Gastrocnemius medialis (tissue), 4 donors: ENCODE measurements around the gene ERBB2. TPM values are rescaled to one million over a fixed set of nuclear protein-coding genes. Genes with fewer than 3 reads are reported as not detected.

ENCODE experiments used
- ATAC-seq, 2 donors: fragments of 150-250 bp; one replicate each; pipeline ENCODE4 v1.9.1; 2016
- DNase-seq, 2 donors: peaks; one replicate each; pipeline ENCODE4 v3.0.0-alpha.2; 2019
- H3K27ac ChIP-seq, 4 donors: fragments of 200-600 bp; sonication (generic); 1 replicate in 1 of 4; 2 replicates in 3 of 4; pipeline ENCODE4 v1.5.1; 2016 to 2018; ENCODE audit warnings: mild to moderate bottlenecking in 2 of 4, moderate library complexity in 1 of 4
- H3K27me3 ChIP-seq, 3 donors: fragments of 200-600 bp; sonication (generic) in 2 of 3; 1 replicate in 1 of 3; 2 replicates in 2 of 3; pipeline versions ENCODE4 v1.5.1 to v1.6.0; 2016 to 2019; ENCODE audit warnings: mild to moderate bottlenecking in 1 of 3, moderate library complexity in 1 of 3
- H3K36me3 ChIP-seq, 2 donors: fragments of 200-600 bp; sonication (generic) in 1 of 2; one replicate each; pipeline ENCODE4 v1.5.1; 2017 to 2018
- H3K4me1 ChIP-seq, 2 donors: fragments of 200-600 bp; sonication (generic) in 1 of 2; one replicate each; pipeline ENCODE4 v1.5.1; 2016 to 2017; ENCODE audit warnings: mild to moderate bottlenecking in 2 of 2
- H3K4me3 ChIP-seq, 4 donors: fragments of 200-600 bp; sonication (generic) in 3 of 4; 1 replicate in 1 of 4; 2 replicates in 3 of 4; pipeline ENCODE4 v1.5.1; 2016 to 2019; ENCODE audit warnings: mild to moderate bottlenecking in 2 of 4
- H3K9me3 ChIP-seq, 3 donors: fragments of 200-600 bp; sonication (generic) in 2 of 3; 1 replicate in 1 of 3; 2 replicates in 2 of 3; pipeline ENCODE4 v1.5.1; 2016 to 2019
- CTCF ChIP-seq, 5 experiments: fragments of 450-650 bp in 3 of 5; fragments of 200-600 bp in 2 of 5; sonication (generic) in 2 of 5; IDR thresholded peaks in 4 of 5; conservative IDR thresholded peaks in 1 of 5; 1 replicate in 4 of 5; 2 replicates in 1 of 5; pipeline ENCODE4 v1.5.1; 2016 to 2019; ENCODE audit warnings: antibody characterized with exemption in 5 of 5, mild to moderate bottlenecking in 3 of 5, moderate library complexity in 3 of 5
- POLR2A ChIP-seq, 2 donors: fragments of 450-650 bp; IDR thresholded peaks; one replicate each; pipeline ENCODE4 v1.6.1; 2017; ENCODE audit warnings: antibody characterized with exemption in 2 of 2, mild to moderate bottlenecking in 2 of 2, moderate library complexity in 2 of 2
- in situ Hi-C, 4 donors: fragments of 200-750 bp; cut with MboI; loops; one replicate each; pipeline versions ENCODE4 v1.15.0 to v1.8.0; 2017; ENCODE audit warnings: low sequenced_read_pairs in 4 of 4
- intact Hi-C: fragments of 100-400 bp; cut with DNase I; formaldehyde crosslinking; loops from one replicate; pipeline ENCODE4 v1.15.1; 2023; ENCODE audit warnings: low total_unique reads
- total RNA-seq, 4 donors: library from RNA; depleted of rRNA; stranded (reverse); fragments of >200 nt; gene quantifications; one replicate each; pipeline versions ENCODE4 v1.1.0 to v1.2.3, GENCODE V29; 2016

Gene ERBB2
- total RNA-seq, 4 donors from 2014 or later, result 6.0 to 26.4 (median 15.3) TPM

DNA sequence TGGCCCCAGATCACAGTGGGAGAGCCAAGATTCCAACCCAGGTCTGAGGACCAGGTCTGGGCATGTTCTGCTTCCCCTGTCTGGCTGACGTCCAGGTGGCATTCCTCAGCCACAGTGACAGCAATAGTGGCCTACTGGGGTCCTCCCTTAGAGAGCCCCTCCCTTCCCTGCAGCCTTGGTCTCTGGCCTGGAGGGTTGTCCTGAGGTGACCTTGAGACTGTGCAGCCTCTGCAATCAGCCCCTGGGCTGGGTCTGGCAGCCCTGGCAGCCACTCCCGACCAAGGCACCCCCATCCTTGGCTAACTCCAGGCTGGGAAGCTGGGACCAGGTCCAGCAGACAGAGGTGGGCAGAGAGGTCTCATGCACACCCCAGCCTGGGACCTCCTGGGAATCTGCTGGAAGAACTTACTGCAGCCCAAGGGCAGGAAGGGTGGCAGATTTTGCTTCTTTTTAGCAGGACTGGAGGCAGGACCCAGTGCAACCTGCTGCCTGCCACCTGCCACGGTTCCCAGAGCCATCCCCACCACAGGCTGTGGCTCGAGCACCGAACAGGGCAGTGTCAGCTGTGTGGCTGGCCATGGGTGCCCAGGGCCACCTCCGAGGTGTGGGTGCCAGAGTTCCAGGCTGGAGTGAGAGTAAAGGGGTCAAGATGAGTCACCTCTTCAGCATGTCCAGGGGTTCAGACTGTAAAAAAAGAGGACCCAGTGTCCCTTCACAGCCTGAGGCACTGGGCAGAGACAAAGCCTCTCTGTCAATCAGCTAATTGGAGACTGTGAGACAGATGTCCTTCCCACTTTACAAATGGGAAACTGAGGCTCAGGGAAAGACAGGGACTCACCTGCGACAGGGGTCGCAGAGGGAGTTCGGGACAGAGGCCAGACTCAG is 50.5 kb downstream of the ERBB2 start:
- ATAC-seq (no peak), DNase-seq (no peak)
- Histone ChIP-seq H3K27ac (no peak overlapping the region), H3K9me3 (no peaks in the 10 kb centered on the region), H3K27me3 (no peaks in the 10 kb centered on the region), H3K36me3 (no peaks in the 10 kb centered on the region), H3K4me1 (peaks cover 0 to 5% of the 10 kb centered on the region in 2 donors), H3K4me3 (no peak overlapping the region)
- in situ Hi-C loops (loop anchor here (5.0 to 10.0 kb wide), 3 partner anchors 126 to 196 kb away; partner anchors contain the start of gene PPP1R1B (in 2 of the 4)), intact Hi-C loops (loop anchor here (5.0 to 10.0 kb wide), 4 partner anchors 88 to 206 kb away; partner anchors contain the start of genes LRRC3C, ORMDL3 and STARD3)
- TF ChIP-seq POLR2A (IDR thresholded peaks at IDR 0.05), result no peak
- TF ChIP-seq CTCF (IDR thresholded peaks at IDR 0.05 in 4 of 5, conservative IDR thresholded peaks at IDR 0.05 in 1 of 5), result no peak

DNA sequence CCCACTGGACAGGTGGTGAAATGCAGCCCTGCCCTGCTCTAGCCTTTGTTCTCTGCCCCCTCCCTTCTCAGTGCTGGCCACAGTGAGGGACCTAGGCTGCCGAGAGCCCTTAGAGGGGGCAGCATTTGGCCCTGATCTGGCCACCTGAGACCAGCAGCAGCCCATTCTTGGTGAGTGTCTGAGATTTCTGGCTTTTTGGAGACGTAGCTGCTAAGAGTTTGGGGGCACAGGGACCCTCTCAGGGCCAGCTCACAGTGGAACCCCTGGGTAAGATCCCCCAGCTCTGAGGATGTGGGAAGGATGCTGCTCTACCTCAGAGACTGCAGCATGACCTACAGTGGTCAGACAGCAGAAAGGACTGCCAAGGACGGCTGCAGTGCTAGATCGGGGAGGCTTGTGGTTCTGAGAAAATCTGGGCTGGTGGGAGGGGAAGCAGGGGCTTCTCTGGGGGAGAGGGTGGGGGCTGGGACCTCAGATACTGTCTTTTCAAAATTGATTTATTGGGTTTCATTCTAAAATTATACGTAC is 51.2 kb downstream of the ERBB2 start:
- no peak for DNase-seq
- no peak for ATAC-seq

GRCh38 chr17:39751637-39752036 is 51.8 kb downstream of the ERBB2 start:
- no peaks in the 10 kb centered on the region for H3K9me3 ChIP-seq
- H3K4me3 ChIP-seq, result no peak overlapping the region
- H3K36me3 ChIP-seq, result no peaks in the 10 kb centered on the region
- TF ChIP-seq CTCF (IDR thresholded peaks at IDR 0.05 in 4 of 5, conservative IDR thresholded peaks at IDR 0.05 in 1 of 5) (no peak), POLR2A (IDR thresholded peaks at IDR 0.05) (no peak)
- no peak overlapping the region for H3K27ac ChIP-seq
- ATAC-seq (no peak), DNase-seq (no peak)
- in situ Hi-C loops (loop anchor here (5.0 to 10.0 kb wide), 3 partner anchors 127 to 197 kb away; partner anchors contain the start of gene PPP1R1B (in 2 of the 4)), intact Hi-C loops (loop anchor here (5.0 to 10.0 kb wide), 4 partner anchors 89 to 207 kb away; partner anchors contain the start of genes LRRC3C, ORMDL3 and STARD3)
- peaks cover 0 to 5% of the 10 kb centered on the region in 2 donors for H3K4me1 ChIP-seq
- H3K27me3 ChIP-seq, result no peaks in the 10 kb centered on the region

More for the DNA sequence above, 51.2 kb downstream of the ERBB2 start:
- in situ Hi-C loops, result loop anchor here (5.0 to 10.0 kb wide), 3 partner anchors 126 to 196 kb away; partner anchors contain the start of gene PPP1R1B (in 2 of the 4)
- no peak overlapping the region for H3K27ac ChIP-seq
- H3K36me3 ChIP-seq, result no peaks in the 10 kb centered on the region
- no peak overlapping the region for H3K4me3 ChIP-seq
- peaks cover 0 to 5% of the 10 kb centered on the region in 2 donors for H3K4me1 ChIP-seq
- no peaks in the 10 kb centered on the region for H3K27me3 ChIP-seq
- intact Hi-C loops, result loop anchor here (5.0 to 10.0 kb wide), 4 partner anchors 89 to 206 kb away; partner anchors contain the start of genes LRRC3C, ORMDL3 and STARD3
- H3K9me3 ChIP-seq, result no peaks in the 10 kb centered on the region
- TF ChIP-seq CTCF (IDR thresholded peaks at IDR 0.05 in 4 of 5, conservative IDR thresholded peaks at IDR 0.05 in 1 of 5), result no peak
- no peak for TF ChIP-seq POLR2A (IDR thresholded peaks at IDR 0.05)

GRCh38 chr17:39752241-39752881 is 52.5 kb downstream of the ERBB2 start:
- no peak overlapping the region for H3K4me3 ChIP-seq
- DNase-seq, result no peak
- in situ Hi-C loops, result loop anchor here (5.0 to 10.0 kb wide), 3 partner anchors 128 to 198 kb away; partner anchors contain the start of gene PPP1R1B (in 2 of the 4)
- ATAC-seq, result no peak
- H3K36me3 ChIP-seq, result no peaks in the 10 kb centered on the region
- intact Hi-C loops, result loop anchor here (5.0 to 10.0 kb wide), 4 partner anchors 90 to 208 kb away; partner anchors contain the start of genes LRRC3C, ORMDL3 and STARD3
- no peak overlapping the region for H3K27ac ChIP-seq
- no peaks in the 10 kb centered on the region for H3K27me3 ChIP-seq
- TF ChIP-seq CTCF (IDR thresholded peaks at IDR 0.05 in 4 of 5, conservative IDR thresholded peaks at IDR 0.05 in 1 of 5) (no peak), POLR2A (IDR thresholded peaks at IDR 0.05) (no peak)
- H3K9me3 ChIP-seq, result no peaks in the 10 kb centered on the region
- H3K4me1 ChIP-seq, result peaks cover 0 to 5% of the 10 kb centered on the region in 2 donors
